Putamen (tissue), 1 donor: ENCODE data around the gene AMOTL2.

Experiments used
- DNase-seq: peaks from one replicate; pipeline ENCODE4 v3.0.0-alpha.2; 2016; ENCODE audit warnings: low spot score

The AMOTL2 gene

GRCh38 chr3:134374105-134374790, at the start of gene AMOTL2:
TSS of gene AMOTL2 (minus strand) at chr3:134374447. CDS start at chr3:134371433, 3,014 bp downstream.
- DNase-seq, result peak; percentile 86

DNA sequence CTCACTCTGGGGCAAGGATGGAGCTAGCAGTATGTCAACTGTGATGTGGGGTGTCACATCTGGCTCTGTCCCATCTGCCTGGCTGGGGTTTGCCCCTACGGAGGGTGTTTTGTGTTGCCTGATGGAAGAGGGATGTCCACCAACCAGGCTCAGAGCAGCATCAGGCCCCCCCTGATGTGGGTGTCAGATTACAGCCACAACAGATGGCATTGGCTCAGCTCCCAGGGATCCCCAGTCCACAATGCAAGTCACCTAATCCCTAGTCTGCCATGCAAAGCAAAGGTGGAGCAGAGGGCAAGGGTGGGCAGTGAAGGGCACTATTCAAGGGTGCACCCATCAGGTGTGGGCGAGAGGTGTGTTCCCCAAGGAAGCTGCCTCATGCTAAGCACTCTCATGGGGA, 48.9 kb upstream of the AMOTL2 start:
- DNase-seq, result no peak

DNA sequence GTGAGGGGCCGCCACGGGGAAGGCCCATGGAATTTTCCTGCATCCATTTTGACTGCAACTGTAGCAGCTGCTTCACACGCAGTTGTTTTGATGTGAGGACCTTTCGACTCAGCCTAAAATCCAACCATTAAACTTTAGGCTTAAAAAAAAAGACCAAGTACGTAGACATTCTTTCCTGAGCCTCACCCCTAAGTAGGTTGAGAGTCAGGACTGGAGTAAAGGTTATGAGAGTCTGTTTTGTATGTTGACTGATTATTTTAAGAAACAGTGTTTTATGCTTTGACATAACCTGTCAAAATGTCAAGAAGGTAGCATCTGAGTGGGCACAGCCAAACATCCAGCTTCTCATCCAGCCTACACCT, 45.7 kb upstream of the AMOTL2 start:
- no peak for DNase-seq

- no peak for DNase-seq
These were observed 45.1 kb upstream of the AMOTL2 start for GRCh38 chr3:134419214-134419959.

DNA sequence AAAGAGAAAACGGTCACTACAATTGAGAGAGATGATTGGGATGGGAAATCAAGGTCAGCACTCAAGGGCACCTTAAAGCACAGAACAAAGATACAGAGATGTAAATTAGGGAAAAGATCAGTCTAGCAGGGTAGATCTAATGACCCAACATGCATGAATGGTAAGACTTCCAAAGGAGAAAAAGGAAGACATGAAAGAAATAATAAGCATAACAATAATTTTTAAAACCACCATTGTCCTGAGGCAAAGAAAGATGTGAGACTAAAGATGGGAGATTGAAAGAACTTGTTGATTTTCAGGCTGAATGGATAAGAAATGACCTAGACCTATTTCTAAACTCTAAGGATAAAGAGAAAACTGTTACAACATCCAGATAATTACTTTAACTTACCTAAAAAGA, 34.8 kb upstream of the AMOTL2 start:
- DNase-seq, result no peak

GRCh38 chr3:134407239-134407625, 33.0 kb upstream of the AMOTL2 start:
- no peak for DNase-seq

DNA sequence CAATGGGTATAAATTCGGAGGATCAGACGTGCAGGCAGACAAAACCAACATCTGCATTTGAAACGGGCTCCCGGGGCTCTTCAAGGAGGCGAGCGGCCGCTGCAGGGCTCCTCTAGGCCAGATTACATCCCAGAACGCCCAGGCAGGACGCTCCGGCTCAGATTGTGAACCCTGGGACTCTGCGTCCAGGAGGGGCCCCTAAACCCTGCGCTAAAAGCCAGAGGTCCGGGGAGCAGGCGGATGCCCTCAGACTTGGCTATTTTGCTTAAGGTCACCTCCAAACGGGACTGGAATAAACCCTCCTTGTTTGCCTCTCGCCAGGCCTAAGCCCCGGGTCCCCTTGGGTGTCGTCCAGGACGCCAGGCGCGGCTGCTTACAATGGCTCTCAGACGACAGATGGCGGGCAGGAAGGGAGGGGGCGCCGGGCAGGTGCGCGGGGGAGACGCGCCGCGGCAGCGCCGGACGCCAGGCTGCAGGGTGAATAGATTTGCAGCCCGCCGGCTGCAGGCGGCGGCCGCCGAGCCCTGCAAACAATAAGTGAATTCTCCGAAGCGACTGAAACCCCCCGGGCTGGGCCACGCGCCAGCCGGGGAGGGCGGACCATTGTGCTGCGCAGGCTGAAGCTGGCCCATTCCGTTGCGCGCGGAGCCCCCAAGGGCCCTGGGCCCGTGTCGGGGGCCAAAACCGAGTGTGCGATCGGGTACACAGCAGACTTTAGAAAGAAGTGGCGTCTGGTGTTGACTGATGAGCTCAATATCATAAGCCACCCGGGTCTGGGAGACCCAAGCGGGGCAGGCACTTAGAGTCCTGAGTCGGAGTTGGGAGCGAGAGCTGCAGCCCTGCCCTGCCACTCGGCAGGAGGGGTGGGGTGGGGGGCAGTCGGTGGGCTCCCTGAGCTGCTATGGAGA, 32.3 kb upstream of the AMOTL2 start:
- peak; percentile 87 for DNase-seq

- no peak for DNase-seq
These were observed 30.2 kb upstream of the AMOTL2 start for GRCh38 chr3:134404366-134404885.

GRCh38 chr3:134397755-134398154, 23.5 kb upstream of the AMOTL2 start:
- DNase-seq, result no peak

DNA sequence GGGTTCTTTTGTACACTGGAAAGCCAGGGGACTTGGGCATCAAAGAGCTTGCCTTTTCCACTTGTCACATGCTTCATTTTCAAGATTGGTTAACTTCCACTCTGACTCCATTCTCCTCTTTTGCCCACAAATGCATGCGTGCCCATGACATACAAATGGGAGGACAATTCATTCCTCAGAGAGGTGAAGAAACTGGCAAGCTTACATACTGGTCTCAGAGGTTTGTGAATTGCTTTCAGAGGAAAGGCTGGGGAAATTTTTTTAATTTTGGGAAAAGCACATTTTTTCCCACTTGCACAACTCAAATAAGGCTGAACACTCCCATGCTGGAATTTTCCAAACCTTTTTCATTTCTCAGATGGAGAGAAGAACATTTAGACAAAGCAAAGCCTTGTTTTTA, 20.9 kb upstream of the AMOTL2 start:
- no peak for DNase-seq

DNA sequence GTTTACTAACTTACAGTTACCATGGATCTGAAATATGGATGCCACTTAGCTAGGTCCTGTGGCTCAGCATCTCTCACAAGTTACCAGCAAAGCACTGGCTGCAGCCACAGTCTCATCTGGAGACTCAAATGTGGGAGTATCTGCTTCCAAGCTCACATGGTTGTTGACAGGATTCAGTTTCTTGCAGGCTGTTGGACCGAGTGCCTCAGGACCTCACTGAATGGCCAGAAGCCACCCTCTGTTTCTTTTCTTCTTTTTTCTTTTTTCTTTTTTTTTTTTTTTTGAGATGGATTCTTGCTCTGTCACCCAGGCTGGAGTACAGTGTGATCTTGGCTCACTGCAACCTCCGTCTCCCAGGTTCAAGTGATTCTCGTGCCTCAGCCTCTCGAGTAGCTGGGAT, 20.1 kb upstream of the AMOTL2 start:
- DNase-seq, result no peak

- no peak for DNase-seq
These were observed 18.8 kb upstream of the AMOTL2 start for GRCh38 chr3:134393074-134393473.

DNA sequence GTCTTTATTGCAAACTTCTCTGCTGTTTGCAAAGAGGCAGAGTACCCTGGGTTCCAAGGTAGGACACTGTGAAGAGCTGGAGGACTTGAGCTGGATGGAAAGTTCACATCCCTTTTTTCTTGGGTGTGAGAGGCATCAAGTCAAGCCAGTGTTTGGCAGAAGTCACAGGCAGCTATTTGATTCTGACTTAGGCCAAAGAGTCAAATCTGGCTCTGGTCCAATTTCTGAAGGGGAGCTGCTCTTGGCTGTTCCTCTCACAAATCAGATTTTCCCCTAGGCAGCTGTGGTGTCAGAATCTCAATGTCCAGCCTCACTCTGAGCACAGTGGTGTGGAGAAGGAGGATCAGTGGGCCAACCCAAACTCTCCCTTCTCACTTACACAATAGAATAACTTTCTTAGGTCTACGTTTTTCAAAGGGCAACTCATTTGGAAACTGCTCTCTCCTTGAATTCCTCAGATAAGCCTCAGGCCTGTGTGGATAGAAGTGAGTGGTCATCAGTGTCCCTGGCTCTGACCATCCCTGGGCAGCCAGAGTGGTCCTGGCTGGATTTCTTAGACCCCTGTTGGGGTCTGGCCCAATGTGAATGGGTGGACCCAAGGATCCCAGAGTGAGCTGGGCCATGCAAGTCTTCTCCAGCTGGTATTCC, 18.2 kb upstream of the AMOTL2 start:
- no peak for DNase-seq

GRCh38 chr3:134389865-134390264, 15.6 kb upstream of the AMOTL2 start:
- DNase-seq, result no peak

DNA sequence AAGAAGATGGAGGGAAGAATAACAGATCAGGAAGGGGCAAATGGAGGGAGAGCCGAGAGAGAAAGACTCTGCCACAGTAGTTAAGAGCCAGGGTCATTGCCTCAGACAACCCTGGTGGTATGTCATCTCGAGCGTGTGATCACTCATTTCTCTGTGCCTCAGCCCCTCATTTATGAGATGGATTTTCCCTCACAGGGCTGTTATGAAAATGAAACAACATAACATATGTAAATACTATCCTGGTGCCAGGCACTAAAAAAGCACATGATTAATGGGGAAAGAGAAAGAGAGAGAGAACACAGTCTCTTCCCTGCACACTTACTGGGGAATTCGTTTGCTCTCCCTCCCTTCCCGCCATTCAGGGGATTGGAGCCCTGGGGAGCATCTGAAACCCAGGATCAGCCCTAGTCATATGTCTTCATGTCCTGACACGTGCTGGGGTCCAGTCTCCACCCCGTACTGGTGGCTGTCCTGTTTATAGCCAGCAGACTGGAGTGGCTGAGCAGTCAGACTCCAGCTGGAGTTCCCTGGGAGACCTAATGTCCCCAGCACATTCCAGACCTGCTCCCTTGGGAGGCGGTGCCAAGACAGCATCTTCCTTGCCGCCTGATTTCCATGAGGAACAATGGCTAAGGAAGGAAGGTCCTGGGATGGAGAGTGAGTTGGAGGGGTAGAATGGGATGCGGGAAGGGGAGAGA, 14.7 kb upstream of the AMOTL2 start:
- no peak for DNase-seq

DNA sequence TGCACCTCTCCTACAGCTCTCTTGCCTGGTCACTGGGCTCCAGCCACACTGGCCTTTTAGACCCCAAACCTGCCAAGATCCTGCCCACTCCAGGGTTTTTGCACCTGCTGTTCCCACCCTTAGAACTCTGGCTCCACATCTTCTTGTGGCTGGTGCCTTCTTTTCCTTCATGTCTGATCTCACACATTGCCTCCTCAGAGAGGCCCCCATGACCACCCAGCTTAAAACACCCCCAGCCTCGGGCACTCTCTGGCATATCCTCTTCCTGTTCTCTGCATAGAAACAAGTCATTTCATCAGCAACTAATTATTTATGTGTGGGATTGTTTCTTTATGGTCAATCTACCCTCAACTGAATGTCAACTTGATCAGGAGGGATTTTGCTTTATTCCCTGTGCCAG, 14.0 kb upstream of the AMOTL2 start:
- no peak for DNase-seq

GRCh38 chr3:134387293-134387692, 13.0 kb upstream of the AMOTL2 start:
- no peak for DNase-seq

- DNase-seq, result no peak
These were observed 10.7 kb upstream of the AMOTL2 start for GRCh38 chr3:134384963-134385362.

- DNase-seq, result no peak
These were observed 7.7 kb upstream of the AMOTL2 start for GRCh38 chr3:134381831-134382442.

DNA sequence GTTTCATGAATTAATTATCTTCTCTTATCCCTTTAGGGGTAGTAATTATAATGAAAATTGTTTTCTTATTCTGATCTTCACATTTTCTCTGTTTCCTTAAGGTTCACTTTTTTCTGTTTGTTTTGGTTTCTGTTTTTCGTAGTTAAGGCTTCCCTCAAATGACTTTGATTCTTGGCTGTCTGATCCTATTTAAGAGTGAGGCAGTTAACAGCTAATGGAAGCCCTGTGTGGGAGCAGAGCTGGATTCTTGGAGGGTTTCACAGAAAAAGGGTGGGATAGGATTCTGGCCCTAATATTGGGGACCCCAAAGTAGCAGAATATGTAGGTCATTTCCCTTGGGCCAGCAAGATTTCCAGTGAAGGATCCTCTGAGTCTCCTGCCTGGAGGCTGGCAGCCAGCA, 6.8 kb upstream of the AMOTL2 start:
- no peak for DNase-seq

GRCh38 chr3:134380249-134380648, 6.0 kb upstream of the AMOTL2 start:
- no peak for DNase-seq
